Bronchial epithelial cell (primary cell): ENCODE results near the gene TAF1B. TPM values are rescaled to one million over a fixed set of nuclear protein-coding genes. Genes with fewer than 3 reads are reported as not detected.

Experiments
- DNase-seq: peaks from one replicate; pipeline ENCODE4 v3.0.0-alpha.2; 2010; ENCODE audit warnings: low read depth
- FAIRE-seq: peaks from 2 replicates; lab custom pipeline; 2011; peaks lifted over from hg19 to GRCh38; lab: Jason Lieb, UNC
- H3K27me3 ChIP-seq: 2 replicates; pipeline ENCODE4 v1.5.1; 2011; ENCODE audit warnings: low read length; ENCODE audit not compliant: control insufficient read depth, insufficient read depth
- H3K36me3 ChIP-seq: 2 replicates; pipeline ENCODE4 v1.5.1; 2011; ENCODE audit warnings: low read length; ENCODE audit not compliant: control insufficient read depth, insufficient read depth
- H3K4me3 ChIP-seq: 2 replicates; pipeline ENCODE4 v1.5.1; 2011; ENCODE audit warnings: mild to moderate bottlenecking, low read depth, low read length, control low read depth
- CTCF ChIP-seq: IDR thresholded peaks from 2 replicates; pipeline ENCODE4 v1.5.1; 2011; ENCODE audit warnings: mild to moderate bottlenecking, moderate library complexity, low read length, control low read depth, inconsistent platforms; ENCODE audit not compliant: insufficient read depth, severe bottlenecking
- total RNA-seq: library from RNA; depleted of rRNA; stranded (reverse); fragments of >200 nt; gene quantifications from 2 replicates; pipeline ENCODE4 v1.2.1, GENCODE V29; 2014

The TAF1B gene
- total RNA-seq, 1 donor from 2014 or later: 28.7 TPM

- Histone ChIP-seq H3K4me3 (peak overlapping the region; percentile 6), H3K36me3 (no peaks in the 10 kb centered on the region), H3K27me3 (no peaks in the 10 kb centered on the region)
- DNase-seq (no peak), FAIRE-seq (no peak)
- TF ChIP-seq CTCF: no peak
Measured at GRCh38 chr2:9814129-9814868, 29.0 kb upstream of the TAF1B start.

GRCh38 chr2:9815076-9815475, 28.2 kb upstream of the TAF1B start:
- DNase-seq (no peak), FAIRE-seq (no peak)
- no peaks in the 10 kb centered on the region for H3K36me3 ChIP-seq
- no peak for TF ChIP-seq CTCF
- H3K27me3 ChIP-seq: no peaks in the 10 kb centered on the region
- no peak overlapping the region for H3K4me3 ChIP-seq

- no peak for FAIRE-seq
- no peaks in the 10 kb centered on the region for H3K27me3 ChIP-seq
Measured at GRCh38 chr2:9815844-9816279, 27.4 kb upstream of the TAF1B start.

GRCh38 chr2:9818097-9818496, 25.2 kb upstream of the TAF1B start:
- DNase-seq (peak; percentile 81), FAIRE-seq (no peak)
- Histone ChIP-seq H3K4me3 (no peak overlapping the region), H3K36me3 (no peaks in the 10 kb centered on the region), H3K27me3 (no peaks in the 10 kb centered on the region)
- no peak for TF ChIP-seq CTCF

More at GRCh38 chr2:9815844-9816279, 27.4 kb upstream of the TAF1B start:
- Histone ChIP-seq H3K4me3 (no peak overlapping the region), H3K36me3 (no peaks in the 10 kb centered on the region)
- no peak for DNase-seq
- TF ChIP-seq CTCF: no peak

DNA sequence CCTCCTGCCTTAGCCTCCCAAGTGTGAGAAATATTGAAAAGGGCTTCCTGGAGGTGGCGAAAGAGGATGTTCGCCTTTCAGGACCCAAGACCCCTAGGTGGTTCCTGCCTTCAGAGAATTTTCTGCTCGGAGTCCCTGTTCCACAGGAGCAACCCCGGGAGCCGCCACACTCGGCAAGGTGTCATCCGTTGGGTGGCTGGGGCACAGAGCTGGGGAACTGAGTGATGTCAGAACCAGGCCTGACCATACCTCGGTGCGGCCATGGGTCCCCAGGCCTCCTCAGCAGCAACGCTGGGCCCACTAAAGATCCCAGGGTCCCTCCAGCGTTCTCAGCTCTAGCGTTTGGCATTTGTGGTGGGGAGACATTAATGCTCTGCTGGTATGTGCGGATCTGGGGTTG, 23.7 kb upstream of the TAF1B start:
- FAIRE-seq (no peak), DNase-seq (no peak)
- TF ChIP-seq CTCF: no peak
- Histone ChIP-seq H3K36me3 (no peaks in the 10 kb centered on the region), H3K4me3 (no peak overlapping the region), H3K27me3 (no peaks in the 10 kb centered on the region)
